T-helper 2 cell (primary cell): Measurements from ENCODE around the gene ABO.
"Not testable (repeated sequence)": the region's sequence is repeated elsewhere in the genome, so short reads cannot be mapped to it uniquely, and the experiment has no call there.

ENCODE experiments used
- DNase-seq, 5 experiments: peaks; one replicate each; pipeline versions ENCODE4 v3.0.0 to v3.0.0-alpha.2; 2012 to 2022

ABO gene

GRCh38 chr9:133261753-133262120 is 13.3 kb downstream of the ABO start:
- no peak for DNase-seq

DNA sequence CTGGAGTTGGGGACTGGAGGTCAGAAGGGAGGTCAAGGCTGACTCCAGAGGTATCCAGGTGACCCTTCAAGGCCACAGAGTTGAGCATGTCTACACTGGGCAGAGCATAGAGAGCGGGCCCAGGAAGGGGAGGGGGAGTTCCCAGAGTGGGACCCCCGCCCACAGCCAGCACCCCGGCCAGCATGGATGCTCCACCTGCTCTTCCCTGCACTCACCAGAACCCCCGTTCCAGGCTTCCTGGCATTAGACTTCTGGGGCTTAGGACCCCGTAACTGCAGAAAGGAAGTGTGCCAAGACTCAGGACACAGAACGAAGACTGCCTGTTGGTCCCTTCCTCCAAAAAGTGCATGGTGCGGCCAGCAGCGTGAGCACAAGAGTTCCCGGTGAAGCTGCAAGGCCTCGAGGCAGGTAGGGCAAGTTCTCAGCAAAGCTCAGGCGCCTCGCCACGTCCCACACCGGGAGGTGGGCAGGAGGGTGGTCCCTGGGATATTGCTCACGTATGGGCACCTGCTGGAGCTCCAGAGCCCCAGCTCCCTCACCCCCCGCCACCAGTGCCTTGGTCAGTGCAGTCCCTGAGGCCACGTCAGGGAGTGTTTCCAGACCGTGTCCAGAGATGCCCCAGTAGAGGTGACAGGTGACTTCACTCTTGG is 13.8 kb downstream of the ABO start:
- no peak for DNase-seq

DNA sequence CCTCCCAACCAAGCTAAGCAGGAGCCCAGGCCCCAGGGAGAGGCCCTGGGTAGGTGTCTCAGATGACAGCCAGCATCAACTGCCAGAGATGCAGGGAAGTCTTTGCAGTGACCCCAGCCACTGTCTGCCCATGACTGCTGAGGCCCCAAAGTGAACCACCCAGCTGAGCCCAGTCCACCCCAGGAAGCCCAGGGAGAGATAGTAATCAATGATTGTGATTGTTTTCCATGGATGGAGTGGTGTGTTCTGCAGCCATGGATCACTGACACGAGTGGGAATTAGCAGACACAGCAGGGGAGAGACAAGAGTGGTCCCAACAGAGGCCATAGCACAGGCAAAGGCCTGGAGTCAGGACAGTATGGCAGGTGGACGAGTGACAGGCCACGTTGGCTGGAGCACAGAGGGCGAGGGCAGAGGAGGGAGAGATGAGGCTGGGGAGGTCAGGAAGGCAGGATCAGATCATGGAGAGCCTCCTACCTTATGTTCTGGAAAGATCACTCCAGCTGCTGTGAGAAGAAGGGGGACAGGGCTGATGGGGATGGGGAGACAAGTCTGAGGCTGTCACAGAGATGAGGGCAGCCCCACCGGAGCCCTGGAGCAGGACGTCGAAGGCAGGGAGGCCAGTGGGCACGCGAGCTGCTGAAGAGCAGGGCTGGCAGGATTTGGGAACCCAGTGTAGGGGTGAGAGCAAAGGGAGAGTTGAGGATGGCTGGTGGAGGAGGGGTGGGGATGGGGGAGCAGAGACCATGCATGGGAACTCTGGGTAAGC is 14.5 kb downstream of the ABO start:
- no peak for DNase-seq

- DNase-seq = no peak
Measured at GRCh38 chr9:133258061-133259015, 16.7 kb downstream of the ABO start.

DNA sequence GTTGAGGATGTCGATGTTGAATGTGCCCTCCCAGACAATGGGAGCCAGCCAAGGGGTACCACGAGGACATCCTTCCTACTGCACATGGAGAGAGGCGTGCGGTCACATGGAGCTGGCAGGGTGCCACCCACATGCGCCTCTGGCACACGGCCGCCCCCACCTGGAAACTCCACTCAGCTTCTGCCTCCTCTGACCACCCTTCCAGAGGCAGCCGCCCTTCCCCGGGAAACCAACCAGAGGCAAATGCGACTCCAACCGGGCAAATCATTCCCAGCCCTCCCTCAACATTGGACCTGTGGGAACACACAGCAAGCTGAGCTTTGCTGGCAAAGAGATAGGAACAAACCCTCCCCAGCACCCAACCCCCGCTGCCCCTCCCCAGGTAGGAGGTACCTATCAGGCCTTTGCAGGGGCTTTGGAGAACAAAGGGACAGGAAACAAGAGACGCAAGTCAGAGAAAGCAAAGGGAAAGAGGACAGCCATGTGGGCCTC is 17.5 kb downstream of the ABO start:
- no peak for DNase-seq

DNA sequence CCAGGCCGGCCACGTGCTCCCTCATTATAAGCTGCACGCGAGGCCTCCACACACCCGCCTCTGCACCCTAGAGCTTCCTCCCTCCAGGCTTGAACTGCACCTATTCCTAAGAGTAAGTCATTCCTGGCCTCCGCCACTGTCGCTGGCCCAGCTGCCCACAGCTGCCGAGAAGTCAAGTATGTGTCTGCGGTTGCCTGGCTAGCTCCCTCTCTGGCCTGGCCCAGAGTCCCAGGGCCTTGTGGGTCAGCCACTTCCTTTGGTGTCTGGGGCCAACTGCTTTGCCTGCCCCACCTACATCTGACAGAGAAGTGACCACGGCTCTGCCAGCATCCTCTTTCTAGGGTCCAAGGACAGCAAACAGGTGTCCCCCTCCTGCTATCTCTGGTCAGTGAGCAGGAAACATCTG is 18.3 kb downstream of the ABO start:
- no peak for DNase-seq

- DNase-seq = no peak
Measured at GRCh38 chr9:133256136-133256461, 18.9 kb downstream of the ABO start.

DNA sequence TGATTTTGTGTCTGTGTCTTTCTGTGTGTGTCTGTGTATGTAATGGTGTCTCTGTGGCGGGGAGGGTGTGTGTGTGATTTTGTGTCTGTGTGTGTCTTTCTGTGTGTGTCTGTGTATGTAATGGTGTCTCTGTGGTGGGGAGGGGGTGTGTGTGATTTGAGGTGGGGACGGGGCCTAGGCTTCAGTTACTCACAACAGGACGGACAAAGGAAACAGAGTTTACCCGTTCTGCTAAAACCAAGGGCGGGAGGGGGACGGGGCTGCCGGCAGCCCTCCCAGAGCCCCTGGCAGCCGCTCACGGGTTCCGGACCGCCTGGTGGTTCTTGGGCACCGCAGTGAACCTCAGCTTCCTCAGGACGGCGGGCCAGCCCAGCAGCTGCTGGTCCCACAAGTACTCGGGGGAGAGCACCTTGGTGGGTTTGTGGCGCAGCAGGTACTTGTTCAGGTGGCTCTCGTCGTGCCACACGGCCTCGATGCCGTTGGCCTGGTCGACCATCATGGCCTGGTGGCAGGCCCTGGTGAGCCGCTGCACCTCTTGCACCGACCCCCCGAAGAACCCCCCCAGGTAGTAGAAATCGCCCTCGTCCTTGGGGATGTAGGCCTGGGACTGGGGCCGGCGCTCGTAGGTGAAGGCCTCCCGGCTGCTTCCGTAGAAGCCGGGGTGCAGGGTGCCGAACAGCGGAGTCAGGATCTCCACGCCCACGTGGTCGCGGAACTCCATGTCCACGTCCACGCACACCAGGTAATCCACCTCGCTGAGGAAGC is 19.4 kb downstream of the ABO start:
- DNase-seq = no peak

DNA sequence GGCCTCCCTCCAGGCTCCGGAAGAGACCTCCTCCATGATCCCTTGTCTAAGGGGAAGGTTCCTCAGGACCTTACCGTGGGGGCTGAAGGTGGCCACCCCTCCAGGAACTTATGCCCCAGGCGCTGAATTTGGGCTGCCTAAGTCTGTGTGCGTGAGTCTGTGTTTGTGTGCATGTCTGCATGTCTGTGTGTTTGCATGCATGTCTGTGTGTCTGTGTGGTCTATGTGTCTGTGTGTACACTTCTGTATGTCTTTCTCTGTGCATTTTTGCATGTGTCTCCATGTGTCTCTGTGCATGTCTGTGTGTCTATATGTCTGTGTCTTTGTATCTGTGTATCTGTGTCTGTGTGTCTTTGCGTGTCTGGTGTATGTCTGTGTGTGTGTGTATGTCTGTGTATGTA is 20.5 kb downstream of the ABO start:
- DNase-seq = no peak

GRCh38 chr9:133253268-133253667 is 21.7 kb downstream of the ABO start:
- no peak for DNase-seq

DNA sequence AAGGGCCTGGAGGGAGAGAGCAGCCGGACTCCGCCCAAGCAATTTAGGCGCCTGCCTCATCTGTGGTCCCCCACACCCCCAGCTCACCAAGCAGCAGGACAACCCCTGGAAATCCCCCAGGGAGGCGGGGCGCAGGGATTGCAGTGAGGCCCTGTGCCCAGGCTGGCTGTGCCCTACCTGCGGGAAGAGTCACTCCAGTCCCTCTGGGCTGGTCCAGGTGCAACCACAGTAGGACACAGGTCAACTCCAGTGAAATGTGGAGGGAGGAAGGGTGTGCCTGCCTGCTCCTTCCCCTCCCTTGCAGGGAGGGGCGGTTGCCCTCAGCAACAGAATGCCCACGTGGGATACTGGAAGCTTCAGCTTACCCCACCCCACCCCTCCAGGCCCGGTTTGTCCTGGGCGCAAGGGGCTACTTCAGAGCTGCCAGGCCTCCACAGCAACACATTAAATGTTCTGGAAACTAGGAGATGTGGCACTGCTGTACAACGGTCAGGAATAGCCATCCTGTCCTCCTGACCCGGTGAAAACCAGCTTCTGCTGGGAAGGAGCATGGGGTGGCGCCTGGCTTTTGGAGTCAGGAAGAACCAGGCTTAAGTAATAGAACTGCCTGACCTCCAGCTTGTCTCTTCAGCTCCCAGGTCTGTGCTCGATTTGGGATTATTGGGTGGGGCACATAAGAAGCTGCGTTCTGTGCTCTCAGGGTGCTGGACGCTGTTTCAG is 22.5 kb downstream of the ABO start:
- DNase-seq = no peak

DNA sequence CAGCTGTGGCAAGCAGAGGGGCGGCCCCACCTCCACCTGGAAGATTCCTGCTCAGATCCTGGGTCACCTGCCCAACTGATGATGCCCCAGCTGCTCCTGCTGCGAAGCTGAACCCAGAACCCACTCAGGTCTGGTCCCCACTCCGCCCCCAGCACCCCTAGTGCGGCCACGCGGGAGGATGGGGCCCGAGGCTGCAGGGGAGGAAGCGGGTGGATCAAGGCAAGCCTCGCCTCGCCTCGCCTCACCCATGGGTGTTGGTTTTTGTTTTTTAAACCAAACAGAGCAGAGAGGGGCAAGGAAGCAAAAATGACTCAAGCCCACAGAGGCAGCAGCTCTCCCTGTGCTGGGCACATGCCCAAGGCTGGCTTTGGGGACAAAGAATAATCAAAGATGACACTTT is 23.2 kb downstream of the ABO start:
- no peak for DNase-seq

DNA sequence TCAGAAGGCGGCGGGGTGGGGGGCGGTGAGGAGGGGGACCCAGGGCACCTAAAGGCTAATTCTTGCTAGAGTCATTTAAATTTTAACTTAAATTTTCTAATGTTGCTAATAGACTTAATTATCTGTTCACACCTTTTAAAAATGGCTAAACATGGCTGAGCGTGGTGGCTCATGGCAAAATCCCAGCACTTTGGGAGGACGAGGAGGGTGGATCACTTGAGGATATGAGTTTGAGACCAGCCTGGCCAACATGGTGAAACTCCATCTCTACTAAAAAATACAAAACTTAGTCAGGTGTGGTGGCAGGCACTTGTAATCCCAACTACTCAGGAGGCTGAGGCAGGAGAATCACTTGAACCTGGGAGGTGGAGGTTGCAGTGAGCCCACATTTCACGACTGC is 23.8 kb downstream of the ABO start:
- DNase-seq = not testable (repeated sequence)

GRCh38 chr9:133250741-133251170 is 24.2 kb downstream of the ABO start:
- no peak for DNase-seq

DNA sequence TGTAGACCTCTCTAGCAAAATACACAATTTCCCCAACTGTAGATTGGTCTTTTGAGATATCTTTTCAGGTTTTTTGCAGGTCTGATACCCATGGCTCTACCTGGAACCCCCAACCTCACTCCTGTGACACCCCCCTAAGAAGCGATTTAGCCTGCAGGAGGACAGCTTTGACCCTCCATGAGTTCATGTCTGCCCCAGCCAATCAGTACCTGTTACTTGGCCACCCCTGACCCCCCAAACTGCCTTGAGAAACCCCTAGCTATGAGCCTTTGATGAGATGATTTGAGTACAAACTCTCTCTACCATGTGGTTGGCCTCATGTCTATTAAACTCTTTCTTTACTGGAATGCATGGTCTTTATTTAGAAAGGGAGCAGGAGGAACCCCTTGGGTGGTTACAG is 25.7 kb downstream of the ABO start:
- DNase-seq = no peak

- no peak for DNase-seq
Measured at GRCh38 chr9:133248726-133249295, 26.2 kb downstream of the ABO start.

DNA sequence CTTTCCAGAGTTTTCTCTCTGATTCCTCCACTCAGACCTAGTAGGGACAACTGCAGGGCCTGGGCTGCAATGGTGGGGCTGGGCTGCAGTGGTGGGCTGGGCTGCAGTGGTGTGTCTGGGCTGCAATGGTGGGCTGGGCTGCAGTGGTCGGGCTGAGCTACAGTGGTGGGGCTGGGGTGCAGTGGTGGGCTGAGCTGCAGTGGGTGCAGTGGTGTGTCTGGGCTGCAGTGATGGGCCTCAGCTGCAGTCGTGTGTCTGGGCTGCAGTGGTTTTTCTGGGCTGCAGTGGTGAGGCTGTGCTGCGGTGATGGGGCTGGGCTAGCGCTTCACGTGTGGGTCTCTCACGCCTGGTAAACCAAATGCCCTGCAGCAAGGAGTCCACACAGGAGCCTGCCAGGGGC is 27.4 kb downstream of the ABO start:
- no peak for DNase-seq

GRCh38 chr9:133246991-133247390 is 28.0 kb downstream of the ABO start:
- no peak for DNase-seq

- DNase-seq = no peak
Measured at GRCh38 chr9:133246562-133246961, 28.4 kb downstream of the ABO start.

- no peak for DNase-seq
Measured at GRCh38 chr9:133242991-133243390, 32.0 kb downstream of the ABO start.

- no peak for DNase-seq
Measured at GRCh38 chr9:133242241-133242640, 32.8 kb downstream of the ABO start.
